Skeletal muscle satellite cell (primary cell): Measurements from ENCODE around the gene MATN1.

ENCODE experiments used
- H3K27me3 ChIP-seq: 2 replicates; pipeline ENCODE4 v1.7.0; 2013; ENCODE audit warnings: low read length; ENCODE audit not compliant: control insufficient read depth, insufficient read depth
- H3K36me3 ChIP-seq: 2 replicates; pipeline ENCODE4 v1.7.0; 2013; ENCODE audit warnings: mild to moderate bottlenecking, control low read depth, low read length; ENCODE audit not compliant: insufficient read depth
- H3K4me1 ChIP-seq: 2 replicates; pipeline ENCODE4 v1.7.0; 2013; ENCODE audit warnings: low read length; ENCODE audit not compliant: control insufficient read depth, insufficient read depth
- H3K4me2 ChIP-seq: 2 replicates; pipeline ENCODE4 v1.7.0; 2013; ENCODE audit warnings: mild to moderate bottlenecking, low read length
- H3K4me3 ChIP-seq: 2 replicates; pipeline ENCODE4 v1.7.0; 2013; ENCODE audit warnings: low read length
- H3K9ac ChIP-seq: 2 replicates; pipeline ENCODE4 v1.7.0; 2013; ENCODE audit warnings: mild to moderate bottlenecking, low read depth, low read length, moderate library complexity
- H3K9me3 ChIP-seq: replicated peaks from 2 replicates; pipeline ENCODE4 v1.7.0; 2013; ENCODE audit warnings: mild to moderate bottlenecking, control low read depth, low read length

Gene MATN1

GRCh38 chr1:30705698-30706097, 17.7 kb downstream of the MATN1 start:
- peaks cover 23% of the 10 kb centered on the region for H3K27me3 ChIP-seq
- no peaks in the 10 kb centered on the region for H3K9me3 ChIP-seq
- peaks cover 7% of the 10 kb centered on the region for H3K4me1 ChIP-seq
- no peaks in the 10 kb centered on the region for H3K36me3 ChIP-seq
- no peak overlapping the region for H3K9ac ChIP-seq
- H3K4me2 ChIP-seq = no peak overlapping the region
- no peak overlapping the region for H3K4me3 ChIP-seq

- H3K9ac ChIP-seq = no peak overlapping the region
- H3K4me3 ChIP-seq = no peak overlapping the region
- no peaks in the 10 kb centered on the region for H3K36me3 ChIP-seq
- H3K9me3 ChIP-seq = no peaks in the 10 kb centered on the region
- peaks cover 18% of the 10 kb centered on the region for H3K27me3 ChIP-seq
- H3K4me1 ChIP-seq = peaks cover 8% of the 10 kb centered on the region
- no peak overlapping the region for H3K4me2 ChIP-seq
Observed at GRCh38 chr1:30704765-30705509, 18.4 kb downstream of the MATN1 start.

- Histone ChIP-seq H3K4me3 (no peak overlapping the region), H3K36me3 (no peaks in the 10 kb centered on the region), H3K4me1 (peaks cover 8% of the 10 kb centered on the region), H3K27me3 (peaks cover 11% of the 10 kb centered on the region), H3K9ac (no peak overlapping the region), H3K4me2 (no peak overlapping the region), H3K9me3 (no peaks in the 10 kb centered on the region)
Observed at GRCh38 chr1:30704271-30704670, 19.1 kb downstream of the MATN1 start.

GRCh38 chr1:30702823-30703222, 20.6 kb downstream of the MATN1 start:
- peaks cover 8% of the 10 kb centered on the region for H3K4me1 ChIP-seq
- H3K36me3 ChIP-seq = no peaks in the 10 kb centered on the region
- H3K9me3 ChIP-seq = no peaks in the 10 kb centered on the region
- no peak overlapping the region for H3K9ac ChIP-seq
- peaks cover 11% of the 10 kb centered on the region for H3K27me3 ChIP-seq
- no peak overlapping the region for H3K4me3 ChIP-seq
- H3K4me2 ChIP-seq = no peak overlapping the region

- H3K27me3 ChIP-seq = peaks cover 16% of the 10 kb centered on the region
- no peak overlapping the region for H3K4me3 ChIP-seq
- peaks cover 8% of the 10 kb centered on the region for H3K4me1 ChIP-seq
- H3K9me3 ChIP-seq = no peaks in the 10 kb centered on the region
- H3K9ac ChIP-seq = no peak overlapping the region
- no peaks in the 10 kb centered on the region for H3K36me3 ChIP-seq
- H3K4me2 ChIP-seq = no peak overlapping the region
Observed at GRCh38 chr1:30701258-30701633, 22.1 kb downstream of the MATN1 start.

- Histone ChIP-seq H3K27me3 (peaks cover 13% of the 10 kb centered on the region), H3K4me2 (no peak overlapping the region), H3K4me1 (peaks cover 8% of the 10 kb centered on the region), H3K4me3 (no peak overlapping the region), H3K9me3 (no peaks in the 10 kb centered on the region), H3K9ac (no peak overlapping the region), H3K36me3 (no peaks in the 10 kb centered on the region)
Observed at GRCh38 chr1:30700528-30701257, 22.7 kb downstream of the MATN1 start.

GRCh38 chr1:30699762-30700161, 23.6 kb downstream of the MATN1 start:
- H3K4me1 ChIP-seq = peaks cover 8% of the 10 kb centered on the region
- H3K4me2 ChIP-seq = no peak overlapping the region
- no peak overlapping the region for H3K9ac ChIP-seq
- H3K9me3 ChIP-seq = no peaks in the 10 kb centered on the region
- H3K27me3 ChIP-seq = peaks cover 7% of the 10 kb centered on the region
- no peaks in the 10 kb centered on the region for H3K36me3 ChIP-seq
- no peak overlapping the region for H3K4me3 ChIP-seq

- Histone ChIP-seq H3K4me2 (no peak overlapping the region), H3K27me3 (peaks cover 10% of the 10 kb centered on the region), H3K9ac (no peak overlapping the region), H3K4me3 (no peak overlapping the region), H3K4me1 (peaks cover 8% of the 10 kb centered on the region), H3K9me3 (no peaks in the 10 kb centered on the region), H3K36me3 (no peaks in the 10 kb centered on the region)
Observed at GRCh38 chr1:30698401-30698981, 24.9 kb downstream of the MATN1 start.

GRCh38 chr1:30697571-30698376, 25.6 kb downstream of the MATN1 start:
- H3K9ac ChIP-seq = no peak overlapping the region
- H3K4me2 ChIP-seq = no peak overlapping the region
- H3K4me1 ChIP-seq = peaks cover 8% of the 10 kb centered on the region
- H3K27me3 ChIP-seq = peaks cover 16% of the 10 kb centered on the region
- H3K36me3 ChIP-seq = no peaks in the 10 kb centered on the region
- no peaks in the 10 kb centered on the region for H3K9me3 ChIP-seq
- no peak overlapping the region for H3K4me3 ChIP-seq

- Histone ChIP-seq H3K36me3 (no peaks in the 10 kb centered on the region), H3K9ac (no peak overlapping the region), H3K4me2 (no peak overlapping the region), H3K9me3 (no peaks in the 10 kb centered on the region), H3K4me1 (peaks cover 8% of the 10 kb centered on the region), H3K4me3 (no peak overlapping the region), H3K27me3 (peaks cover 21% of the 10 kb centered on the region)
Observed at GRCh38 chr1:30696831-30697230, 26.6 kb downstream of the MATN1 start.

GRCh38 chr1:30695439-30695841, 27.9 kb downstream of the MATN1 start:
- no peaks in the 10 kb centered on the region for H3K4me1 ChIP-seq
- H3K36me3 ChIP-seq = no peaks in the 10 kb centered on the region
- no peak overlapping the region for H3K4me3 ChIP-seq
- H3K9ac ChIP-seq = no peak overlapping the region
- H3K27me3 ChIP-seq = peaks cover 21% of the 10 kb centered on the region
- H3K9me3 ChIP-seq = no peaks in the 10 kb centered on the region
- H3K4me2 ChIP-seq = no peak overlapping the region
